SK-N-SH (cell line): ENCODE data around the gene KRT3. TPM values are rescaled to one million over a fixed set of nuclear protein-coding genes. Genes with fewer than 3 reads are reported as not detected.

Source experiments
- CTCF ChIA-PET: fragments of 300-600, 350-600 bp; formaldehyde crosslinking; extraction: SDS; loops from one replicate; lab custom pipeline; 2021; lab: Yijun Ruan, JAX
- POLR2A ChIA-PET: fragments of 350-600 bp; sonication (Branson Sonifier 250); formaldehyde crosslinking; extraction: SDS; loops from one replicate; lab custom pipeline; 2020; ENCODE audit warnings: antibody characterized with exemption, inconsistent platforms; lab: Yijun Ruan, JAX
- DNase-seq: peaks from one replicate; pipeline ENCODE4 v3.0.0; 2012
- H2AFZ ChIP-seq: fragments of 200-600 bp; sonication (generic); 2 replicates; pipeline ENCODE4 v1.8.1; 2016; ENCODE audit warnings: antibody characterized with exemption, mild to moderate bottlenecking, low read depth
- H3F3A ChIP-seq: fragments of 200-600 bp; sonication (generic); replicated peaks from 2 replicates; pipeline ENCODE3; 2016; ENCODE audit warnings: antibody characterized with exemption, mild to moderate bottlenecking; ENCODE audit not compliant: insufficient read depth
- H3K27ac ChIP-seq, 2 experiments: fragments of 200-500 bp in 1 of 2; fragments of 200-600 bp in 1 of 2; sonication (Bioruptor generic) in 1 of 2; sonication (generic), shearing (Covaris generic) in 1 of 2; 2 replicates each; pipeline versions ENCODE4 v1.5.1 to v1.6.1; 2014 to 2016; ENCODE audit warnings: low read depth in 2 of 2, inconsistent platforms in 1 of 2, low read length in 1 of 2, mild to moderate bottlenecking in 1 of 2, mixed read lengths in 1 of 2
- H3K27me3 ChIP-seq: fragments of 200-600 bp; sonication (generic), shearing (Covaris generic); 2 replicates; pipeline ENCODE4 v1.6.1; 2016; ENCODE audit warnings: mixed run types; ENCODE audit not compliant: insufficient read depth
- H3K36me3 ChIP-seq, 2 experiments: fragments of 200-500 bp in 1 of 2; fragments of 200-600 bp in 1 of 2; sonication (Bioruptor generic) in 1 of 2; sonication (generic) in 1 of 2; replicated peaks in 1 of 2; 2 replicates each; pipeline versions ENCODE3 to v1.5.1; 2014 to 2016; ENCODE audit warnings: low read length in 1 of 2, mild to moderate bottlenecking in 1 of 2; ENCODE audit not compliant: insufficient read depth in 2 of 2, control insufficient read depth in 1 of 2
- H3K4me1 ChIP-seq, 2 experiments: fragments of 200-500 bp in 1 of 2; fragments of 200-600 bp in 1 of 2; sonication (Bioruptor generic) in 1 of 2; sonication (generic), shearing (Covaris generic) in 1 of 2; 2 replicates each; pipeline versions ENCODE4 v1.5.1 to v1.6.1; 2014 to 2016; ENCODE audit warnings: low read depth in 1 of 2, low read length in 1 of 2, mixed run types in 1 of 2; ENCODE audit not compliant: insufficient read depth in 2 of 2, control insufficient read depth in 1 of 2
- H3K4me2 ChIP-seq: fragments of 200-600 bp; sonication (generic), shearing (Covaris generic); 2 replicates; pipeline ENCODE4 v1.6.1; 2017; ENCODE audit warnings: mixed run types
- H3K4me3 ChIP-seq, 2 experiments: fragments of 200-500 bp in 1 of 2; fragments of 200-600 bp in 1 of 2; sonication (Bioruptor generic) in 1 of 2; sonication (generic), shearing (Covaris generic) in 1 of 2; 2 replicates each; pipeline versions ENCODE4 v1.5.1 to v1.8.1; 2014 to 2016; ENCODE audit warnings: low read depth in 2 of 2, inconsistent platforms in 1 of 2, low read length in 1 of 2, mild to moderate bottlenecking in 1 of 2, mixed read lengths in 1 of 2, moderate library complexity in 1 of 2
- H3K79me2 ChIP-seq: fragments of 200-600 bp; sonication (generic); 2 replicates; pipeline ENCODE4 v1.8.1; 2017; ENCODE audit warnings: mild to moderate bottlenecking; ENCODE audit not compliant: insufficient read depth
- H3K9ac ChIP-seq: fragments of 200-600 bp; sonication (generic); 2 replicates; pipeline ENCODE4 v1.6.1; 2017; ENCODE audit warnings: mixed run types
- H3K9me2 ChIP-seq: fragments of 200-600 bp; sonication (generic); 2 replicates; pipeline ENCODE4 v1.6.1; 2017; ENCODE audit warnings: mixed run types
- H3K9me3 ChIP-seq: fragments of 200-600 bp; sonication (generic); 2 replicates; pipeline ENCODE4 v1.6.1; 2017; ENCODE audit warnings: mixed run types, mild to moderate bottlenecking, moderate library complexity
- H4K20me1 ChIP-seq: fragments of 200-600 bp; sonication (generic); 2 replicates; pipeline ENCODE4 v1.6.1; 2017; ENCODE audit warnings: mild to moderate bottlenecking, mixed run types; ENCODE audit not compliant: insufficient read depth
- ELF1 ChIP-seq: IDR thresholded peaks from 2 replicates; pipeline ENCODE4 v1.4.0; 2012
- EP300 ChIP-seq, 2 experiments: IDR thresholded peaks; 2 replicates each; pipeline versions ENCODE4 v1.4.0 to v1.6.1; 2012; ENCODE audit warnings: borderline replicate concordance in 1 of 2, low read depth in 1 of 2, low read length in 1 of 2
- EZH2phosphoT487 ChIP-seq: fragments of 200-600 bp; sonication (generic); IDR thresholded peaks from 2 replicates; pipeline ENCODE4 v1.6.1; 2017; ENCODE audit warnings: low read depth, mixed run types, mild to moderate bottlenecking, antibody characterized with exemption, moderate library complexity, borderline replicate concordance
- GABPA ChIP-seq: IDR thresholded peaks from 2 replicates; pipeline ENCODE4 v1.4.0; 2012; ENCODE audit warnings: low read depth, mild to moderate bottlenecking
- IRF3 ChIP-seq: fragments of 150-350 bp; IDR thresholded peaks from 2 replicates; pipeline ENCODE4 v1.6.1; 2016; ENCODE audit warnings: mild to moderate bottlenecking, low read depth, low read length
- JUND ChIP-seq: IDR thresholded peaks from 2 replicates; pipeline ENCODE4 v1.4.0; 2012
- MAX ChIP-seq: IDR thresholded peaks from 2 replicates; pipeline ENCODE4 v1.4.0; 2012; ENCODE audit warnings: low read depth
- MEF2A ChIP-seq: IDR thresholded peaks from 2 replicates; pipeline ENCODE4 v1.4.0; 2012; ENCODE audit warnings: low read depth, borderline replicate concordance
- MXI1 ChIP-seq: IDR thresholded peaks from 2 replicates; pipeline ENCODE4 v1.6.1; 2012; ENCODE audit warnings: mild to moderate bottlenecking, low read depth, low read length, improper control_type of control experiment
- PBX3 ChIP-seq: IDR thresholded peaks from 2 replicates; pipeline ENCODE4; 2012
- RCOR1 ChIP-seq: fragments of 150-350 bp; IDR thresholded peaks from 2 replicates; pipeline ENCODE4 v1.6.1; 2017; ENCODE audit warnings: antibody characterized with exemption, low read length
- RXRA ChIP-seq: IDR thresholded peaks from 2 replicates; pipeline ENCODE4 v1.4.0; 2012; ENCODE audit warnings: low read depth, mild to moderate bottlenecking, borderline replicate concordance
- TEAD4 ChIP-seq: IDR thresholded peaks from 2 replicates; pipeline ENCODE4 v1.4.0; 2012; ENCODE audit warnings: mild to moderate bottlenecking, borderline replicate concordance; ENCODE audit not compliant: insufficient read depth
- ZBTB33 ChIP-seq: IDR thresholded peaks from 2 replicates; pipeline ENCODE4 v1.4.0; 2012; ENCODE audit warnings: low read depth, borderline replicate concordance
- WGBS: methylation state at CpG from one replicate; pipeline ENCODE4 v1.1.6; 2017; ENCODE audit warnings: low lambda C conversion rate; 5-methylcytosine and 5-hydroxymethylcytosine counted together
- polyA plus RNA-seq, 3 experiments: library from polyadenylated mRNA; depleted of rRNA; stranded (reverse); fragments of >200 nt; gene quantifications; 2 replicates each; pipeline ENCODE4 v1.2.3, GENCODE V29; 2012

Gene KRT3
- polyA plus RNA-seq, 1 of the 3 experiments (the other 2 are of a cell fraction) = not detected

- Histone ChIP-seq H3K27me3 (peaks cover 18% of the 10 kb centered on the region; the same call in 1 of the 2 replicates), H2AFZ (no peak overlapping the region), H3K4me1 (no peaks in the 10 kb centered on the region), H3K9me3 (no peaks in the 10 kb centered on the region), H3K27ac (no peak overlapping the region), H3K9me2 (no peaks in the 10 kb centered on the region), H3K36me3 (no peaks in the 10 kb centered on the region), H3K9ac (no peak overlapping the region), H3F3A (no peaks in the 10 kb centered on the region), H4K20me1 (no peaks in the 10 kb centered on the region), H3K4me2 (no peak overlapping the region), H3K79me2 (no peaks in the 10 kb centered on the region), H3K4me3 (no peak overlapping the region)
- ChIA-PET POLR2A (no interaction called here), CTCF (no interaction called here)
- WGBS = 28% methylated on average over 5 of the region's 5 CpGs
- no peak for DNase-seq
- TF ChIP-seq MXI1 = no peak
- no peak for TF ChIP-seq EP300 (IDR thresholded peaks at IDR 0.05; ENCODE audit: borderline replicate concordance in 1 of 2, low read depth in 1 of 2, low read length in 1 of 2)
- TF ChIP-seq PBX3 = no peak
- no peak for TF ChIP-seq MEF2A
- no peak for TF ChIP-seq MAX
- TF ChIP-seq TEAD4 = no peak
- no peak for TF ChIP-seq RCOR1
- TF ChIP-seq JUND = no peak
- TF ChIP-seq EZH2phosphoT487 = no peak
Observed at GRCh38 chr12:52794479-52795331, 1.2 kb downstream of the KRT3 start.

GRCh38 chr12:52792185-52793029, 3.5 kb downstream of the KRT3 start:
- no peak overlapping the region for H3K4me2 ChIP-seq
- H3K27me3 ChIP-seq = peaks cover 18% of the 10 kb centered on the region; the same call in 1 of the 2 replicates
- no peak for TF ChIP-seq ZBTB33
- TF ChIP-seq IRF3 = no peak
- TF ChIP-seq ELF1 = no peak
- TF ChIP-seq GABPA = no peak
- no peak for TF ChIP-seq RXRA
- no peak for TF ChIP-seq EZH2phosphoT487
- no peak overlapping the region for H3K9ac ChIP-seq
- no peaks in the 10 kb centered on the region for H3K36me3 ChIP-seq
- no peaks in the 10 kb centered on the region for H4K20me1 ChIP-seq
- WGBS = 46% methylated on average over 7 of the region's 10 CpGs
- H3K9me2 ChIP-seq = no peaks in the 10 kb centered on the region
- no peak overlapping the region for H3K27ac ChIP-seq
- H3K4me1 ChIP-seq = no peaks in the 10 kb centered on the region
- no peaks in the 10 kb centered on the region for H3K79me2 ChIP-seq
- DNase-seq = no peak
- no peak overlapping the region for H2AFZ ChIP-seq
- CTCF ChIA-PET = no interaction called here
- POLR2A ChIA-PET = no interaction called here
- H3K9me3 ChIP-seq = no peaks in the 10 kb centered on the region
- no peak overlapping the region for H3K4me3 ChIP-seq
- no peaks in the 10 kb centered on the region for H3F3A ChIP-seq
